Lung (tissue), 12 donors: ENCODE measurements around the gene FAM180A. TPM values are rescaled to one million over a fixed set of nuclear protein-coding genes. Genes with fewer than 3 reads are reported as not detected.

ENCODE experiments used
- ATAC-seq: fragments of 200-7000 bp; cut with Tn5 transposase; one replicate; pipeline ENCODE4 v1.9.1; 2020; ENCODE audit warnings: moderate number of reproducible peaks; ENCODE audit not compliant: insufficient read depth, low FRiP score
- DNase-seq, 3 donors: peaks; one replicate each; pipeline ENCODE4 v3.0.0-alpha.2; 2013 to 2017
- H3K27ac ChIP-seq, 2 donors: one replicate each; pipeline ENCODE4 v1.5.1; 2013; ENCODE audit warnings: mild to moderate bottlenecking in 2 of 2, moderate library complexity in 2 of 2, control low read depth in 1 of 2, inconsistent platforms in 1 of 2, low read depth in 1 of 2, low read length in 1 of 2
- H3K27me3 ChIP-seq, 3 donors: one replicate each; pipeline ENCODE4 v1.5.1; 2013; ENCODE audit warnings: low read length in 2 of 3; ENCODE audit not compliant: control insufficient read depth in 3 of 3, insufficient read depth in 3 of 3
- H3K36me3 ChIP-seq, 4 donors: one replicate each; pipeline ENCODE4 v1.5.1; 2013; ENCODE audit warnings: low read length in 4 of 4, mild to moderate bottlenecking in 1 of 4, moderate library complexity in 1 of 4; ENCODE audit not compliant: control insufficient read depth in 4 of 4, insufficient read depth in 4 of 4
- H3K4me1 ChIP-seq, 5 donors: one replicate each; pipeline ENCODE4 v1.5.1; 2013; ENCODE audit warnings: low read length in 5 of 5, mild to moderate bottlenecking in 2 of 5, moderate library complexity in 1 of 5; ENCODE audit not compliant: control insufficient read depth in 5 of 5, insufficient read depth in 5 of 5
- H3K4me3 ChIP-seq: one replicate; pipeline ENCODE4 v1.5.1; 2013; ENCODE audit warnings: mild to moderate bottlenecking, control low read depth, moderate library complexity
- H3K9ac ChIP-seq, 2 donors: one replicate each; pipeline ENCODE4 v1.5.1; 2013; ENCODE audit warnings: low read length in 2 of 2, control low read depth in 1 of 2; ENCODE audit not compliant: insufficient read depth in 1 of 2
- H3K9me3 ChIP-seq, 4 donors: one replicate each; pipeline ENCODE4 v1.5.1; 2013; ENCODE audit warnings: low read length in 3 of 4, mild to moderate bottlenecking in 1 of 4, moderate library complexity in 1 of 4; ENCODE audit not compliant: control insufficient read depth in 4 of 4, insufficient read depth in 3 of 4
- WGBS, 2 donors: extraction: QIAGEN DNeasy Blood & Tissue Kit; methylation state at CpG; one replicate each; pipeline ENCODE4 v1.1.7; 2013; 5-methylcytosine and 5-hydroxymethylcytosine counted together
- polyA plus RNA-seq, 2 donors: library from polyadenylated mRNA; stranded (reverse); fragments of 200-250 nt; gene quantifications; one replicate each; pipeline ENCODE4 v1.2.1, GENCODE V29; 2013
- total RNA-seq, 2 donors: library from RNA; depleted of rRNA in 1 of 2; stranded (reverse); fragments of >200 nt in 1 of 2; gene quantifications; one replicate each; pipeline ENCODE4 v1.2.1, GENCODE V29; 2014 to 2021
- TF ChIP-seq, protein P1 (sequence below): IDR thresholded peaks from 2 replicates; pipeline ENCODE4 v1.5.1; 2012; ENCODE audit warnings: mild to moderate bottlenecking; ENCODE audit errors: control extremely low read depth, extremely low read depth
- donor health status: control.
- donor health status: control.
- donor health status: Bipolar disorder and iron deficiency.
- donor health status: healthy.
- donor health status: DM: yes; HTN: yes; CAD: no.

FAM180A gene
- total and polyA plus RNA-seq, 4 donors = 0.18 to 2.1 (median 1.3) TPM

DNA sequence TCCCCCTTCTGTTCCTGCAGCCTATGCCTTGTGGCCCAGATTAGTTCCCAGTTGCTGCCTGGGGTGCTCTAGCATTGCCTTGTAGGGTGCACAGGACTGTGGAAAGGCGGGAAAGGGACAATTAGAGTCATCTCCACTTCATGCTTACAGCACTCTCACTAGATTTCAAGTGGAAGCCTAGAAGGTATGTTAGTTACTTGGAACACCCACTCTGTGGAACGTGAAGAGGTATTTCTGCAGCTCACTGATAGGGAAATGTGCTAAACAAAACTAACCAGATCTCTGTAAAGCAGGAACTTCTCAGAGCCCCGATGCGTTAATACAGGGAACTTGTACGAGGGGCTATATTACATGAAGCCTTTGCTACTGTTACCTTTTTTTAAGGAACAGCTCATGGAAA is 66.9 kb downstream of the FAM180A start:
- Histone ChIP-seq H3K9me3 (no peaks in the 10 kb centered on the region), H3K4me1 (peaks cover 0 to 14% (median 6%) of the 10 kb centered on the region in 5 donors), H3K4me3 (no peak overlapping the region), H3K27me3 (no peaks in the 10 kb centered on the region), H3K9ac (no peak overlapping the region), H3K27ac (peak overlapping the region; percentile 37 to 42), H3K36me3 (peaks cover 3 to 6% (median 3%) of the 10 kb centered on the region in 4 donors)
- 63 to 70% methylated on average over 5 of the region's 5 CpGs for WGBS, 2 donors
- ATAC-seq = no peak
- TF ChIP-seq, protein P1, sequence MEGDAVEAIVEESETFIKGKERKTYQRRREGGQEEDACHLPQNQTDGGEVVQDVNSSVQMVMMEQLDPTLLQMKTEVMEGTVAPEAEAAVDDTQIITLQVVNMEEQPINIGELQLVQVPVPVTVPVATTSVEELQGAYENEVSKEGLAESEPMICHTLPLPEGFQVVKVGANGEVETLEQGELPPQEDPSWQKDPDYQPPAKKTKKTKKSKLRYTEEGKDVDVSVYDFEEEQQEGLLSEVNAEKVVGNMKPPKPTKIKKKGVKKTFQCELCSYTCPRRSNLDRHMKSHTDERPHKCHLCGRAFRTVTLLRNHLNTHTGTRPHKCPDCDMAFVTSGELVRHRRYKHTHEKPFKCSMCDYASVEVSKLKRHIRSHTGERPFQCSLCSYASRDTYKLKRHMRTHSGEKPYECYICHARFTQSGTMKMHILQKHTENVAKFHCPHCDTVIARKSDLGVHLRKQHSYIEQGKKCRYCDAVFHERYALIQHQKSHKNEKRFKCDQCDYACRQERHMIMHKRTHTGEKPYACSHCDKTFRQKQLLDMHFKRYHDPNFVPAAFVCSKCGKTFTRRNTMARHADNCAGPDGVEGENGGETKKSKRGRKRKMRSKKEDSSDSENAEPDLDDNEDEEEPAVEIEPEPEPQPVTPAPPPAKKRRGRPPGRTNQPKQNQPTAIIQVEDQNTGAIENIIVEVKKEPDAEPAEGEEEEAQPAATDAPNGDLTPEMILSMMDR = no peak
- DNase-seq = peak in 1 of 3 donors; percentile 38

Other genes with a start within 250 kb of the FAM180A start
- 10 to 100 TPM; 16.2 to 61.4 TPM for gene CNOT4, start 238.7 kb downstream of the FAM180A start, total RNA-seq
- gene CNOT4, start 238.7 kb downstream of the FAM180A start, polyA plus RNA-seq = 1 to 10 TPM; 5.6 to 7.2 TPM
- 10 to 100 TPM; 36.9 to 41.2 TPM for gene NUP205, start 190.9 kb downstream of the FAM180A start, total RNA-seq
- 10 to 100 TPM; 23.1 to 31.9 TPM for gene NUP205, start 190.9 kb downstream of the FAM180A start, polyA plus RNA-seq
- gene STMP1, start 86.3 kb downstream of the FAM180A start, total RNA-seq = 10 to 100 TPM; 28.9 to 33.1 TPM
- 10 to 100 TPM; 23.0 to 23.1 TPM for gene STMP1, start 86.3 kb downstream of the FAM180A start, polyA plus RNA-seq
- 1 to 10 TPM in 1 of 2 donors, under 1 TPM in 1; 0.17 to 1.3 TPM for gene SLC13A4, start 20.6 kb downstream of the FAM180A start, total RNA-seq
- gene SLC13A4, start 20.6 kb downstream of the FAM180A start, polyA plus RNA-seq = under 1 TPM; 0.18 to 0.19 TPM
- 100 to 1,000 TPM; 114 to 116 TPM for gene MTPN, start 228.5 kb upstream of the FAM180A start, total RNA-seq
- gene MTPN, start 228.5 kb upstream of the FAM180A start, polyA plus RNA-seq = 10 to 100 TPM; 32.9 to 95.9 TPM